ENCODE measurements around the gene SPG7. TPM values are rescaled to one million over a fixed set of nuclear protein-coding genes. Genes with fewer than 3 reads are reported as not detected.
A peak's percentile ranks its signal among the peaks of the same experiment; 100 is the strongest.

Gene SPG7
- total RNA-seq, 2 experiments from 2014 or later, result 78.6 to 79.8 TPM

DNA sequence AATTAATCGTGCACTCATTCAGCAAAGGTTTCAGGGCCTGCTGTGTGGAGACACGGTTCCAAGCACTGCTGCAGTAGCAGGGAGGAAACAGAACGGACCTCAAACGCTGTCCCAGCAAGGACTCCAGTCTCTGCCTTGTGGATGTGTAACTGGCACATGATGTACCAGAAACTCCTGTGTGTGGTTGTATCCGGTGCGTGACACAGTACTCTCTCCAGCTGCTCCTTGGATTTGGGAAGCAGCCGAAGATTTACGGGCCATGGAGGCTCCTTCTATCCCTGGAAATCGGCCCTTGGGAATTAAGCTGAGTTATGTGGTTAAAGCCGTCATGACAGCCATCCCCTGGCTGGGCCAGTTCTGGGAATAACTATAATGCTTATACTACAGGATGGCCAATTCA lies 9.4 kb upstream of the SPG7 start:
- no peak overlapping the region for H3K27ac Mint-ChIP-seq
- no peaks in the 10 kb centered on the region for H3K9me3 Mint-ChIP-seq
- no peak overlapping the region for H3K4me3 Mint-ChIP-seq
- CTCF ChIA-PET, result no interaction called here
- DNase-seq (no peak), ATAC-seq (no peak)
- intact Hi-C loops (cut with micrococcal nuclease), result no loop called here
- no peak for TF ChIP-seq CTCF (IDR thresholded peaks at IDR 0.05)
- POLR2A ChIA-PET, result interaction anchor here (0.8 to 2.0 kb wide), 2 partner anchors 9 kb away, joined by 3 to 7 read pairs; partner anchors contain the start of genes ANKRD11 and SPG7
- H3K4me1 Mint-ChIP-seq (ENCODE audit: low read depth), result peaks cover under 1% of the 10 kb centered on the region
- no peaks in the 10 kb centered on the region for H3K27me3 Mint-ChIP-seq
- H3K36me3 Mint-ChIP-seq (ENCODE audit: low read depth), result no peaks in the 10 kb centered on the region

DNA sequence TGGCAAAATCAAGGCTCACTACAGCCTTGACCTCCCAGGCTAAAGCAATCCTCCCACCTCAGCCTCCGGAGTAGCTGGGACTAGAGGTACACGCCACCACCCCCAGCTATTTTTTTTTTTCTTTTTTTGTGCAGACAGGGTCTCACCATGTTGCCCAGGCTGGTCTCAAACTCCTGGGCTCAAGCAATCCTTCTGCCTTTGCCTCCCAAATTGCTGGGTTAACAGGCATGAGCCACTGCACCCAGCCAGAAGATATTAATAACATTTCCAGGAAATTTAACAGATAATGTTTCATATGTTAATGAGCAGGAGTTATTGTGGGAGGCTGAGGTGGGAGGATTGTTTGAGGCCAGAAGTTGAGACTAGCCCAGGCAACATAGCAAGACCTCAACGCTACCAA lies 8.4 kb upstream of the SPG7 start:
- H3K36me3 Mint-ChIP-seq (ENCODE audit: low read depth), result no peaks in the 10 kb centered on the region
- POLR2A ChIA-PET, result no interaction called here
- intact Hi-C loops (cut with micrococcal nuclease), result no loop called here
- CTCF ChIA-PET, result no interaction called here
- H3K9me3 Mint-ChIP-seq, result no peaks in the 10 kb centered on the region
- ATAC-seq (no peak), DNase-seq (no peak)
- no peak overlapping the region for H3K4me3 Mint-ChIP-seq
- H3K27ac Mint-ChIP-seq, result no peak overlapping the region
- no peaks in the 10 kb centered on the region for H3K4me1 Mint-ChIP-seq (ENCODE audit: low read depth)
- H3K27me3 Mint-ChIP-seq, result no peaks in the 10 kb centered on the region
- no peak for TF ChIP-seq CTCF (IDR thresholded peaks at IDR 0.05)

DNA sequence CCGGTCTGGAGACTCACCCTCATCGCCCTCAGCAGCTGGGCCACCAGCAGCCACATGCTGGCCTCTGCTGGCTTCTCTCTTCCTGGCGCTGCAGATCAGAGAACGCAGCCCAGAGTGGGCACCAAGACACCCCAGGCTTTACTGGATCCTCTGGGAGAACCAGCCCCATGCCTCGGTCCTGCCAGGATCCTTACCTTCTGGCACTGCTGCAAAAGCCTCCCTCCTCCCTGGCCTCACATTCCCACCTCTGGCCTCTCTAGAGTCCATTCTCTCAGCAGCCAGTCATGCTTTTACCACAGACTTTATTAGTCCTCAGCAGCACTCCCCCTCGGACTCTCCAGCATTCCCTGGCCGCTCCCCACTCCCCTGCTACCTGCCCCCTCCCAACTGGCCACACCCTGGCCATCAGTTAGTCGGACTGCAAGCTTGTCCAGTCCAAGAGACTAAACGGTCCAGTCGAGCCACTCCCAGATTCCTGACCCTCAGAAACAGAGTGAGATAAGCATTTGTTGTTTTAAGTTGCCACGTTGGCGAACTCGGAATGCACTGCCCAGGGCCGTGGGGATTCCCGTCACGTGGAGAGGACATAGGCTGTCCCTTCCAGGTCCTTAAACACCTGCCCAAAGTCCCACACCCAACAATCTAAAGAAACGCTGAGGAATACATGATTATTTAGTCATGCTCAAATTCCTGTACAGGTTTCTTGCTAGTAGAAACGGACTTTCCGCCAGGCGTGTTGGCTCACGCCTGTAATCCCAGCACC lies 5.9 kb upstream of the SPG7 start:
- Mint-ChIP-seq H3K27ac (peak overlapping the region; percentile 42), H3K36me3 (ENCODE audit: low read depth) (no peaks in the 10 kb centered on the region), H3K27me3 (no peaks in the 10 kb centered on the region), H3K4me1 (ENCODE audit: low read depth) (peaks cover 22% of the 10 kb centered on the region), H3K4me3 (no peak overlapping the region), H3K9me3 (no peaks in the 10 kb centered on the region)
- intact Hi-C loops (cut with micrococcal nuclease), result no loop called here
- POLR2A ChIA-PET, result interaction anchor here (5.1 kb wide), 1 partner anchor 12 kb away, joined by 39 read pairs; the partner anchor contains the start of gene ANKRD11
- ATAC-seq (no peak), DNase-seq (no peak)
- no peak for TF ChIP-seq CTCF (IDR thresholded peaks at IDR 0.05)
- CTCF ChIA-PET, result no interaction called here

DNA sequence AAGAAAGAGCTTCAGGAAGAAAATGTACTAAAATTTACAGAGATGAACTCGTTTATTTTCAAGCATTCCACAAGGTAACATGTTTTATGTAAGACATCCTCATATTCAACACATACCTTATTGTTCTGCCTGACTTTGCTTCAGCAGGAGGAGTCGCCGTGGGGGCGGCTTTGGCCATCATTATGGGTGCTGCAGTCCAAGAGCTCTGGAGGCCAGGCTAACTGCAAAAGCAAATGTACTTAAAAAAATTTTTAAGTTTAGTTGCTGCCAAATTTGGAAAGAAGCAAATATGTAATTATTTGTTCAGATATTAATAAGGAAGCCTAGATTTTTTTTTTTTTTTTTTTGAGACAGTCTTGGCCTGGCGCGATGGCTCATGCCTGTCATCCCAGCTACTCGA lies 4.1 kb upstream of the SPG7 start:
- DNase-seq, result no peak
- Mint-ChIP-seq H3K9me3 (no peaks in the 10 kb centered on the region), H3K27ac (peak overlapping the region; percentile 34), H3K4me3 (no peak overlapping the region), H3K36me3 (ENCODE audit: low read depth) (no peaks in the 10 kb centered on the region), H3K4me1 (ENCODE audit: low read depth) (peaks cover 22% of the 10 kb centered on the region), H3K27me3 (no peaks in the 10 kb centered on the region)
- ATAC-seq, result no peak
- intact Hi-C loops (cut with micrococcal nuclease), result no loop called here
- ChIA-PET POLR2A (interaction anchor here (0.6 to 5.1 kb wide), 3 partner anchors 9 to 151 kb away, joined by 4 to 39 read pairs (median 9); partner anchors contain the start of gene ANKRD11), CTCF (no interaction called here)
- TF ChIP-seq CTCF (IDR thresholded peaks at IDR 0.05), result no peak
